Ishikawa (cell line): ENCODE data around the gene FBLN5.

Source experiments
- CEBPB ChIP-seq: IDR thresholded peaks from 2 replicates; pipeline ENCODE4 v1.6.1; 2012
- CREB1 ChIP-seq: IDR thresholded peaks from 2 replicates; pipeline ENCODE4 v1.6.1; 2012; ENCODE audit warnings: low read depth
- EGR1 ChIP-seq: IDR thresholded peaks from 2 replicates; pipeline ENCODE4 v1.6.1; 2012
- EP300 ChIP-seq: IDR thresholded peaks from 2 replicates; pipeline ENCODE4 v1.6.1; 2012; ENCODE audit warnings: borderline replicate concordance
- TF ChIP-seq, protein P1 (sequence below): IDR thresholded peaks from 2 replicates; pipeline ENCODE4 v1.6.1; 2012; ENCODE audit warnings: low read depth, mild to moderate bottlenecking

DNA sequence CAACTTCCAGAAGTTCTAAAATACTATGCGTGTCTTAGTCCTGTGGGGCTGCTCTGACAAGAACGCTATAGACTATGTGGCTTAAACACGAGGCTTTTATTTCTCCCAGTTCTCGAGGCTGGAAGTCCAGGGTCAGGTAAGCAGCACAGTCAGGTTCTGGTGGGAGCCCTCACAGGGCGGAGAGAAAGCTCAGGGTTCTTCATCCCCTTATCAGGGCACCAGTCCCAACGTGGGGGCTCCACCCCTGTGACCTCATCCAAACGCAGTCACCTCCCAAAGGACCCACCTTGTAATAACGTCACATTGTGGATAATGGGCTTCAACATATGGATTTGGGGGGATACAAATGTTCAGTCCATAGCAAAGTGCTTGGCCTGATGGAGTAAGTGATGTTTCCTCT, 43.0 kb downstream of the FBLN5 start:
- TF ChIP-seq, protein P1, sequence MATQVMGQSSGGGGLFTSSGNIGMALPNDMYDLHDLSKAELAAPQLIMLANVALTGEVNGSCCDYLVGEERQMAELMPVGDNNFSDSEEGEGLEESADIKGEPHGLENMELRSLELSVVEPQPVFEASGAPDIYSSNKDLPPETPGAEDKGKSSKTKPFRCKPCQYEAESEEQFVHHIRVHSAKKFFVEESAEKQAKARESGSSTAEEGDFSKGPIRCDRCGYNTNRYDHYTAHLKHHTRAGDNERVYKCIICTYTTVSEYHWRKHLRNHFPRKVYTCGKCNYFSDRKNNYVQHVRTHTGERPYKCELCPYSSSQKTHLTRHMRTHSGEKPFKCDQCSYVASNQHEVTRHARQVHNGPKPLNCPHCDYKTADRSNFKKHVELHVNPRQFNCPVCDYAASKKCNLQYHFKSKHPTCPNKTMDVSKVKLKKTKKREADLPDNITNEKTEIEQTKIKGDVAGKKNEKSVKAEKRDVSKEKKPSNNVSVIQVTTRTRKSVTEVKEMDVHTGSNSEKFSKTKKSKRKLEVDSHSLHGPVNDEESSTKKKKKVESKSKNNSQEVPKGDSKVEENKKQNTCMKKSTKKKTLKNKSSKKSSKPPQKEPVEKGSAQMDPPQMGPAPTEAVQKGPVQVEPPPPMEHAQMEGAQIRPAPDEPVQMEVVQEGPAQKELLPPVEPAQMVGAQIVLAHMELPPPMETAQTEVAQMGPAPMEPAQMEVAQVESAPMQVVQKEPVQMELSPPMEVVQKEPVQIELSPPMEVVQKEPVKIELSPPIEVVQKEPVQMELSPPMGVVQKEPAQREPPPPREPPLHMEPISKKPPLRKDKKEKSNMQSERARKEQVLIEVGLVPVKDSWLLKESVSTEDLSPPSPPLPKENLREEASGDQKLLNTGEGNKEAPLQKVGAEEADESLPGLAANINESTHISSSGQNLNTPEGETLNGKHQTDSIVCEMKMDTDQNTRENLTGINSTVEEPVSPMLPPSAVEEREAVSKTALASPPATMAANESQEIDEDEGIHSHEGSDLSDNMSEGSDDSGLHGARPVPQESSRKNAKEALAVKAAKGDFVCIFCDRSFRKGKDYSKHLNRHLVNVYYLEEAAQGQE, result no peak
- TF ChIP-seq EGR1 (no peak), CREB1 (no peak), EP300 (no peak), CEBPB (no peak)
